ENCODE results near the gene CASP9. TPM values are rescaled to one million over a fixed set of nuclear protein-coding genes. Genes with fewer than 3 reads are reported as not detected.
A peak's percentile ranks its signal among the peaks of the same experiment; 100 is the strongest.

Gene CASP9
- total and polyA plus RNA-seq, 5 experiments from 2014 or later, result 8.0 to 15.9 (median 8.6) TPM

- POLR2A ChIA-PET, result no interaction called here
Observed at GRCh38 chr1:15543251-15543588, 19.2 kb upstream of the CASP9 start.

GRCh38 chr1:15542388-15543250, 18.6 kb upstream of the CASP9 start:
- Mint-ChIP-seq H3K9me3 (no peaks in the 10 kb centered on the region), H3K27ac (peak overlapping the region in 2 of 10 donors; percentile 32 to 33), H3K36me3 (peaks cover 0 to 92% (median 17%) of the 10 kb centered on the region in 3 donors), H3K27me3 (no peaks in the 10 kb centered on the region), H3K4me1 (peaks cover 0 to 9% (median 6%) of the 10 kb centered on the region in 4 donors), H3K4me3 (no peak overlapping the region)
- POLR2A ChIA-PET, result no interaction called here
- DNase-seq (no peak), ATAC-seq (no peak)

More at GRCh38 chr1:15543251-15543588, 19.2 kb upstream of the CASP9 start:
- ATAC-seq (no peak), DNase-seq (no peak)
- Mint-ChIP-seq H3K27me3 (no peaks in the 10 kb centered on the region), H3K4me1 (peaks cover 0 to 9% (median 6%) of the 10 kb centered on the region in 4 donors), H3K27ac (peak overlapping the region in 2 of 10 donors; percentile 0 to 33), H3K36me3 (peaks cover 5 to 92% (median 23%) of the 10 kb centered on the region in 3 donors), H3K9me3 (no peaks in the 10 kb centered on the region), H3K4me3 (no peak overlapping the region)

- Mint-ChIP-seq H3K36me3 (peaks cover 3 to 92% (median 18%) of the 10 kb centered on the region in 3 donors), H3K27me3 (no peaks in the 10 kb centered on the region), H3K4me1 (peaks cover 3 to 11% (median 6%) of the 10 kb centered on the region in 4 donors), H3K27ac (peak overlapping the region in 2 of 10 donors; percentile 14 to 16), H3K4me3 (no peak overlapping the region), H3K9me3 (no peaks in the 10 kb centered on the region)
- POLR2A ChIA-PET, result no interaction called here
- no peak for DNase-seq
- no peak for ATAC-seq
Observed at GRCh38 chr1:15541231-15541792, 17.3 kb upstream of the CASP9 start.

GRCh38 chr1:15540186-15540585, 16.2 kb upstream of the CASP9 start:
- Mint-ChIP-seq H3K36me3 (peaks cover 4 to 89% (median 21%) of the 10 kb centered on the region in 3 donors), H3K27me3 (no peaks in the 10 kb centered on the region), H3K4me3 (no peak overlapping the region), H3K4me1 (peaks cover 3 to 11% (median 6%) of the 10 kb centered on the region in 4 donors), H3K9me3 (no peaks in the 10 kb centered on the region), H3K27ac (no peak overlapping the region)
- ATAC-seq (no peak), DNase-seq (no peak)
- POLR2A ChIA-PET, result no interaction called here

- Mint-ChIP-seq H3K4me1 (peaks cover 3 to 11% (median 6%) of the 10 kb centered on the region in 4 donors), H3K27me3 (no peaks in the 10 kb centered on the region), H3K36me3 (peaks cover 4 to 86% (median 22%) of the 10 kb centered on the region in 3 donors), H3K4me3 (no peak overlapping the region), H3K9me3 (no peaks in the 10 kb centered on the region), H3K27ac (no peak overlapping the region)
- no peak for ATAC-seq
- DNase-seq, result no peak
- POLR2A ChIA-PET, result interaction anchor here (0.6 kb wide), 1 partner anchor 38 kb away, joined by 3 read pairs; no protein-coding TSS in a partner anchor
Observed at GRCh38 chr1:15538771-15539170, 14.8 kb upstream of the CASP9 start.

GRCh38 chr1:15531682-15532081, 7.7 kb upstream of the CASP9 start:
- Mint-ChIP-seq H3K9me3 (no peaks in the 10 kb centered on the region), H3K27me3 (no peaks in the 10 kb centered on the region), H3K4me3 (no peak overlapping the region), H3K27ac (no peak overlapping the region), H3K4me1 (peaks cover 13 to 32% (median 23%) of the 10 kb centered on the region in 4 donors), H3K36me3 (peaks cover 4 to 52% (median 8%) of the 10 kb centered on the region in 3 donors)
- ATAC-seq, result no peak
- DNase-seq, result no peak
- POLR2A ChIA-PET, result interaction anchor here (0.6 kb wide), 1 partner anchor 171 kb away, joined by 3 read pairs; no protein-coding TSS in a partner anchor

GRCh38 chr1:15531003-15531402, 7.0 kb upstream of the CASP9 start:
- Mint-ChIP-seq H3K36me3 (peaks cover 0 to 45% (median 3%) of the 10 kb centered on the region in 3 donors), H3K4me3 (no peak overlapping the region), H3K4me1 (peaks cover 19 to 36% (median 27%) of the 10 kb centered on the region in 4 donors), H3K9me3 (no peaks in the 10 kb centered on the region), H3K27ac (peak overlapping the region in 1 of 10 donors; percentile 73), H3K27me3 (peaks cover 0 to 2% (median 0%) of the 10 kb centered on the region in 5 donors)
- DNase-seq (no peak), ATAC-seq (no peak)
- POLR2A ChIA-PET, result interaction anchor here (0.6 kb wide), 1 partner anchor 171 kb away, joined by 3 read pairs; no protein-coding TSS in a partner anchor

- Mint-ChIP-seq H3K9me3 (no peaks in the 10 kb centered on the region), H3K27me3 (peaks cover 0 to 2% (median 0%) of the 10 kb centered on the region in 5 donors), H3K36me3 (peaks cover 0 to 18% (median 0%) of the 10 kb centered on the region in 3 donors), H3K4me1 (peaks cover 32 to 63% (median 50%) of the 10 kb centered on the region in 4 donors), H3K27ac (peak within 1 kb of the TSS; percentile 89 to 100 (median 100)), H3K4me3 (peak within 1 kb of the TSS; percentile 87 to 97 (median 92))
- POLR2A ChIA-PET, result interaction anchor here (0.9 to 2.4 kb wide), 4 partner anchors 49 to 307 kb away, joined by 5 to 20 read pairs (median 6); partner anchors contain the start of gene DDI2
- ATAC-seq (peak; percentile 42 to 59), DNase-seq (peak; percentile 77 to 99 (median 96))
Observed at GRCh38 chr1:15526490-15527339, 2.7 kb upstream of the CASP9 start, which contains the start of gene DNAJC16. TSS of gene DNAJC16 (plus strand) at chr1:15526848. CDS start at chr1:15529106, 2,258 bp downstream.

GRCh38 chr1:15526021-15526489, 2.0 kb upstream of the CASP9 start:
- Mint-ChIP-seq H3K9me3 (no peaks in the 10 kb centered on the region), H3K36me3 (peaks cover 0 to 15% (median 0%) of the 10 kb centered on the region in 3 donors), H3K4me1 (peaks cover 34 to 60% (median 55%) of the 10 kb centered on the region in 4 donors), H3K4me3 (peak overlapping the region; percentile 87 to 97 (median 92)), H3K27ac (peak overlapping the region; percentile 89 to 100 (median 100)), H3K27me3 (peaks cover 0 to 2% (median 0%) of the 10 kb centered on the region in 5 donors)
- POLR2A ChIA-PET, result interaction anchor here (1.2 to 2.4 kb wide), 3 partner anchors 53 to 308 kb away, joined by 4 to 20 read pairs (median 7); partner anchors contain the start of gene DDI2
- no peak for ATAC-seq
- peak in 2 of 10 donors; percentile 12 to 13 for DNase-seq

GRCh38 chr1:15525050-15526020, 1.3 kb upstream of the CASP9 start:
- DNase-seq (peak in 2 of 10 donors; percentile 12 to 98), ATAC-seq (peak; percentile 63 to 64)
- H3K36me3 Mint-ChIP-seq, result peaks cover 0 to 8% (median 0%) of the 10 kb centered on the region in 3 donors
- peaks cover 32 to 57% (median 52%) of the 10 kb centered on the region in 4 donors for H3K4me1 Mint-ChIP-seq
- H3K4me3 Mint-ChIP-seq, result peak overlapping the region; percentile 87 to 97 (median 92)
- peak overlapping the region; percentile 89 to 100 (median 100) for H3K27ac Mint-ChIP-seq
- POLR2A ChIA-PET, result interaction anchor here (1.2 to 2.4 kb wide), 3 partner anchors 54 to 309 kb away, joined by 4 to 20 read pairs (median 7); partner anchors contain the start of gene DDI2
- H3K27me3 Mint-ChIP-seq, result peaks cover 0 to 2% (median 0%) of the 10 kb centered on the region in 5 donors
- H3K9me3 Mint-ChIP-seq, result no peaks in the 10 kb centered on the region
